HCT116 (cell line): Measurements from ENCODE around the gene NSUN7.

Experiments used
- CEBPB ChIP-seq: IDR thresholded peaks from 2 replicates; pipeline ENCODE4 v1.6.1; 2012; ENCODE audit warnings: low read depth
- CTCF ChIP-seq, 3 experiments: fragments of 200-600 bp in 1 of 3; sonication (generic) in 1 of 3; IDR thresholded peaks in 2 of 3; conservative IDR thresholded peaks in 1 of 3; 2 replicates each; pipeline ENCODE4 v1.5.1; 2012 to 2017; ENCODE audit warnings: low read depth in 2 of 3, low read length in 2 of 3, antibody characterized with exemption in 1 of 3, borderline replicate concordance in 1 of 3, control low read depth in 1 of 3, mild to moderate bottlenecking in 1 of 3, mixed read lengths in 1 of 3, mixed run types in 1 of 3, moderate library complexity in 1 of 3; ENCODE audit not compliant: insufficient read depth in 1 of 3
- ELF1 ChIP-seq: IDR thresholded peaks from 2 replicates; pipeline ENCODE4 v1.6.1; 2012; ENCODE audit warnings: low read depth, borderline replicate concordance
- EZH2 ChIP-seq: fragments of 200-600 bp; sonication (generic); IDR thresholded peaks from 2 replicates; pipeline ENCODE4 v1.6.1; 2017; ENCODE audit warnings: antibody characterized with exemption, mixed run types
- EZH2phosphoT487 ChIP-seq: fragments of 200-600 bp; IDR thresholded peaks from 2 replicates; pipeline ENCODE4 v1.6.1; 2018; ENCODE audit warnings: antibody characterized with exemption, borderline replicate concordance
- JUND ChIP-seq: IDR thresholded peaks from 2 replicates; pipeline ENCODE4 v1.6.1; 2012
- MAX ChIP-seq: IDR thresholded peaks from 2 replicates; pipeline ENCODE4 v1.6.1; 2012
- POLR2A ChIP-seq: IDR thresholded peaks from 2 replicates; pipeline ENCODE4 v1.7.0; 2011; ENCODE audit warnings: borderline replicate concordance; ENCODE audit not compliant: insufficient read depth, insufficient read length; ENCODE audit errors: extremely low read depth
- POLR2AphosphoS5 ChIP-seq: IDR thresholded peaks from 2 replicates; pipeline ENCODE4 v1.6.1; 2011; ENCODE audit warnings: mild to moderate bottlenecking, low read depth, low read length, moderate library complexity
- SIN3A ChIP-seq: IDR thresholded peaks from 2 replicates; pipeline ENCODE4 v1.6.1; 2012; ENCODE audit warnings: low read depth
- SP1 ChIP-seq: IDR thresholded peaks from 2 replicates; pipeline ENCODE4 v1.6.1; 2012; ENCODE audit warnings: low read depth
- YY1 ChIP-seq: IDR thresholded peaks from 2 replicates; pipeline ENCODE4 v1.6.1; 2011; ENCODE audit warnings: low read length, low read depth, moderate library complexity, mild to moderate bottlenecking; ENCODE audit not compliant: insufficient replicate concordance; ENCODE audit errors: extremely low read depth
- ZNF274 ChIP-seq: fragments of 200-500 bp; sonication (Bioruptor generic); IDR thresholded peaks from 2 replicates; pipeline ENCODE4 v1.6.1; 2014; ENCODE audit warnings: mild to moderate bottlenecking, low read depth, low read length, inconsistent platforms
- TF ChIP-seq, protein P1 (sequence below): IDR thresholded peaks from 2 replicates; pipeline ENCODE4 v1.6.1; 2012; ENCODE audit warnings: low read depth

GRCh38 chr4:40811956-40812355 lies 62.2 kb downstream of the NSUN7 start:
- TF ChIP-seq SP1 (no peak), JUND (no peak), SIN3A (no peak), CTCF (IDR thresholded peaks at IDR 0.05 in 2 of 3, conservative IDR thresholded peaks at IDR 0.05 in 1 of 3; ENCODE audit: borderline replicate concordance in 1 of 3, insufficient read depth in 1 of 3, low read depth in 2 of 3, low read length in 2 of 3) (no peak), EZH2phosphoT487 (no peak), MAX (no peak), POLR2A (no peak), POLR2AphosphoS5 (no peak), CEBPB (no peak), EZH2 (no peak), ZNF274 (no peak), ELF1 (no peak), YY1 (no peak)
- TF ChIP-seq, protein P1, sequence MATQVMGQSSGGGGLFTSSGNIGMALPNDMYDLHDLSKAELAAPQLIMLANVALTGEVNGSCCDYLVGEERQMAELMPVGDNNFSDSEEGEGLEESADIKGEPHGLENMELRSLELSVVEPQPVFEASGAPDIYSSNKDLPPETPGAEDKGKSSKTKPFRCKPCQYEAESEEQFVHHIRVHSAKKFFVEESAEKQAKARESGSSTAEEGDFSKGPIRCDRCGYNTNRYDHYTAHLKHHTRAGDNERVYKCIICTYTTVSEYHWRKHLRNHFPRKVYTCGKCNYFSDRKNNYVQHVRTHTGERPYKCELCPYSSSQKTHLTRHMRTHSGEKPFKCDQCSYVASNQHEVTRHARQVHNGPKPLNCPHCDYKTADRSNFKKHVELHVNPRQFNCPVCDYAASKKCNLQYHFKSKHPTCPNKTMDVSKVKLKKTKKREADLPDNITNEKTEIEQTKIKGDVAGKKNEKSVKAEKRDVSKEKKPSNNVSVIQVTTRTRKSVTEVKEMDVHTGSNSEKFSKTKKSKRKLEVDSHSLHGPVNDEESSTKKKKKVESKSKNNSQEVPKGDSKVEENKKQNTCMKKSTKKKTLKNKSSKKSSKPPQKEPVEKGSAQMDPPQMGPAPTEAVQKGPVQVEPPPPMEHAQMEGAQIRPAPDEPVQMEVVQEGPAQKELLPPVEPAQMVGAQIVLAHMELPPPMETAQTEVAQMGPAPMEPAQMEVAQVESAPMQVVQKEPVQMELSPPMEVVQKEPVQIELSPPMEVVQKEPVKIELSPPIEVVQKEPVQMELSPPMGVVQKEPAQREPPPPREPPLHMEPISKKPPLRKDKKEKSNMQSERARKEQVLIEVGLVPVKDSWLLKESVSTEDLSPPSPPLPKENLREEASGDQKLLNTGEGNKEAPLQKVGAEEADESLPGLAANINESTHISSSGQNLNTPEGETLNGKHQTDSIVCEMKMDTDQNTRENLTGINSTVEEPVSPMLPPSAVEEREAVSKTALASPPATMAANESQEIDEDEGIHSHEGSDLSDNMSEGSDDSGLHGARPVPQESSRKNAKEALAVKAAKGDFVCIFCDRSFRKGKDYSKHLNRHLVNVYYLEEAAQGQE, result no peak
